A549 treated with ZK216348 at 1 μM for 4 hours (cell line): ENCODE results near the gene MANF. TPM values are rescaled to one million over a fixed set of nuclear protein-coding genes. Genes with fewer than 3 reads are reported as not detected.

Source experiments
- total RNA-seq: library from RNA; stranded (reverse); fragments of 200-300 nt; extraction: Qiagen RNA extraction; gene quantifications from 5 replicates; pipeline ENCODE4 v1.2.3, GENCODE V29; 2022; ENCODE audit warnings: low read depth

The MANF gene
- 114 to 136 TPM (median 118 TPM) in 5 replicates for total RNA-seq

DNA sequence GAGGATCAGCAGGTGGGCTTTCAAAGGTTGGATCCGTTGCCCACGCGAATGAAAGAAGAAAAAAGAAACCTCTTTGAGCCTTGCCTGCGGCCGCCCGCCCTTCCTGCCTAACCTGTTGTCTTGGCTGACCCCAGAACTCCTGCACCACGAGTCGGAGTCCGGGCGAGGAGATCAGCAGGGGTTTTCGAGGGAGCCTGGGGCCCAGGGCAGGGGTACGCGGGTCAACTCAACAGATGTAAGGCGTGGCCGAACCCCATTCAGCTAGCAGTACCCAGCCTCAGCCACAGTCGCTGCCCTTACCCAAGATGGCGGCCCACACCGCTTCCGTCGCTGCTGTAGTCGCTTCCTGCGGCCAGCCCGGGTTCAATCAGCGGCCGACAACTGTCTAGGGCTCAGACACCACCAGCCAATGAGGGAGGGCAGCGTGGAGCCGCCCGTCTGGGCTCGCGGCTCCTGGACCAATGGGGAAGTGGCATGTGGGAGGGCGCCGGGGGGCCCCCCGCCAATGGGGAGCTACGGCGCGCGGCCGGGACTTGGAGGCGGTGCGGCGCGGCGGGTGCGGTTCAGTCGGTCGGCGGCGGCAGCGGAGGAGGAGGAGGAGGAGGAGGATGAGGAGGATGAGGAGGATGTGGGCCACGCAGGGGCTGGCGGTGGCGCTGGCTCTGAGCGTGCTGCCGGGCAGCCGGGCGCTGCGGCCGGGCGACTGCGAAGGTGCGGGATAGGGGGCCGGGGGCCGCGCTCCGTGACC lies at the start of gene MANF:
MANF (plus strand) TSS at position 566 of the 748 bp plus-strand sequence; CDS start at position 618, 52 bp downstream.

DNA sequence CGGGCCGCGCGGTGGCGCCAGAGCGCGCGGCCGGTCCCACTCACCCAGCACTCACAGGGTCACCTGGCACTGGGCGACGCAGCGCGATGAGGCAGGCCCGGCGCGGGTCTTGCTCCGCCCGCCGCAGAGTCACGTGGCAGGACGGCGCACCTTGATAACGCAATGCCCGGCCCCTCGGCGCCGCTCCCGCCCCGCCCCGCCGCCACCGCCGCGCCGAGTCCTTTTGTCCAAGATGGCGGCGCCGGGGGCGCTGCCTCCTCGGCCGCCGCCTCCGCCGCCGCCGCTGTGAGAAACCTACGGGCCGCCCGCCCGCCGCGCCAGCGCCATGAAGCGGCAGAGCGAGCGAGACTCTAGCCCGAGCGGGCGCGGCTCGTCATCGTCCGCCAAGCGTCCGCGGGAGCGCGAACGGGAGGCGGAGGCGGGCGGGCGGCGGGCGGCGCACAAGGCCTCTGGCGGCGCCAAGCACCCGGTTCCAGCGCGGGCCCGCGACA lies 6.0 kb downstream of the MANF start, which contains the start of gene RBM15B:
RBM15B (plus strand) TSS at position 211 of the 491 bp plus-strand sequence; CDS start at position 326, 115 bp downstream.

Other genes starting within 250 kb of the MANF start
- gene RBM15B, start 6.0 kb downstream of the MANF start, total RNA-seq = 16.3 to 22.6 TPM (median 20.8 TPM) in 5 replicates
- 11.9 to 14.9 TPM (median 12.5 TPM) in 5 replicates for gene DCAF1, start 114.7 kb downstream of the MANF start, total RNA-seq
- gene RAD54L2, start 153.4 kb downstream of the MANF start, total RNA-seq = 3.6 to 4.3 TPM (median 3.7 TPM) in 5 replicates